HepG2 (cell line): ENCODE measurements around the gene SERPINB1. TPM values are rescaled to one million over a fixed set of nuclear protein-coding genes. Genes with fewer than 3 reads are reported as not detected.

Experiments used
- AKAP8 ChIP-seq: sonication (generic); formaldehyde crosslinking; IDR thresholded peaks from 2 replicates; pipeline ENCODE4 v1.5.1; 2020; ENCODE audit warnings: mild to moderate bottlenecking, missing genetic modification reagents
- ASH2L ChIP-seq: fragments of 300-600, 200-600 bp; sonication (generic); IDR thresholded peaks from 2 replicates; pipeline ENCODE4 v1.7.0; 2017; ENCODE audit warnings: low read depth, mild to moderate bottlenecking, moderate library complexity, mixed read lengths, low read length; ENCODE audit not compliant: insufficient read length
- BHLHE40 ChIP-seq: IDR thresholded peaks from 2 replicates; pipeline ENCODE4 v1.6.1; 2011; ENCODE audit warnings: low read length, improper control_type of control experiment
- HES4 ChIP-seq: sonication (generic); formaldehyde crosslinking; IDR thresholded peaks from 2 replicates; pipeline ENCODE4 v1.9.0; 2021; ENCODE audit warnings: mild to moderate bottlenecking, missing genetic modification reagents, borderline replicate concordance
- ONECUT2 ChIP-seq: sonication (generic); formaldehyde crosslinking; IDR thresholded peaks from 2 replicates; pipeline ENCODE4 v1.4.0; 2020; ENCODE audit warnings: missing genetic modification reagents
- PAF1 ChIP-seq: IDR thresholded peaks from 2 replicates; pipeline ENCODE4 v1.6.1; 2016; ENCODE audit warnings: missing genetic modification reagents, missing compliant biosample characterization
- PBX2 ChIP-seq: IDR thresholded peaks from 2 replicates; pipeline ENCODE4 v1.6.1; 2016; ENCODE audit warnings: control low read depth
- PBX3 ChIP-seq: sonication (generic); formaldehyde crosslinking; IDR thresholded peaks from 2 replicates; pipeline ENCODE4 v1.8.1; 2023; ENCODE audit warnings: missing genetic modification reagents, inconsistent platforms, borderline replicate concordance
- SETDB1 ChIP-seq: sonication (generic); formaldehyde crosslinking; IDR thresholded peaks from 2 replicates; pipeline ENCODE4 v1.5.1; 2020; ENCODE audit warnings: missing genetic modification reagents, mild to moderate bottlenecking, borderline replicate concordance
- SP1 ChIP-seq, 2 experiments: fragments of 450-650 bp in 1 of 2; sonication (generic) in 1 of 2; formaldehyde crosslinking in 1 of 2; IDR thresholded peaks; 2 replicates each; pipeline versions ENCODE4 v1.4.0 to v1.6.1; 2016 to 2020; ENCODE audit warnings: missing genetic modification reagents in 1 of 2
- THYN1 ChIP-seq: sonication (generic); formaldehyde crosslinking; IDR thresholded peaks from 2 replicates; pipeline ENCODE4 v1.8.1; 2023; ENCODE audit warnings: low read depth, mild to moderate bottlenecking, moderate library complexity, missing genetic modification reagents, borderline replicate concordance
- U2AF2 ChIP-seq: fragments of 200-400 bp; formaldehyde crosslinking; IDR thresholded peaks from 2 replicates; pipeline ENCODE4 v1.6.1; 2017; ENCODE audit warnings: low read depth, mild to moderate bottlenecking, low read length
- ZMYM4 ChIP-seq: sonication (generic); formaldehyde crosslinking; IDR thresholded peaks from 2 replicates; pipeline ENCODE4 v1.8.1; 2023; ENCODE audit warnings: mild to moderate bottlenecking, missing genetic modification reagents
- ZNF143 ChIP-seq: sonication (generic); formaldehyde crosslinking; IDR thresholded peaks from 2 replicates; pipeline ENCODE4 v1.4.0; 2020; ENCODE audit warnings: missing genetic modification reagents
- ZNF205 ChIP-seq: IDR thresholded peaks from 2 replicates; pipeline ENCODE4 v1.6.1; 2018; ENCODE audit warnings: missing biosample characterization, missing genetic modification reagents
- ZNF670 ChIP-seq: sonication (generic); formaldehyde crosslinking; IDR thresholded peaks from 2 replicates; pipeline ENCODE4 v1.8.0; 2022; ENCODE audit warnings: mild to moderate bottlenecking, missing genetic modification reagents, borderline replicate concordance
- ZNF839 ChIP-seq: sonication (generic); formaldehyde crosslinking; IDR thresholded peaks from 2 replicates; pipeline ENCODE4 v1.4.0; 2020; ENCODE audit warnings: missing genetic modification reagents, mild to moderate bottlenecking, borderline replicate concordance
- polyA plus RNA-seq, 8 experiments: library from polyadenylated mRNA; depleted of rRNA in 3 of 8; stranded (reverse) in 7 of 8; unstranded in 1 of 8; fragments of >200 nt; fragmentation: Illumina TruSeq in 4 of 8; extraction: Trizol in 4 of 8; gene quantifications; 2 replicates each; pipeline versions ENCODE4 v1.2.1 to v1.2.3, GENCODE V29; 2011 to 2016; ENCODE audit warnings: low read depth in 4 of 8, missing spikeins in 1 of 8, mixed read lengths in 1 of 8; ENCODE audit not compliant: insufficient read depth in 1 of 8
- total RNA-seq, 5 experiments: library from RNA; depleted of rRNA; stranded (reverse); fragments of >200 nt; fragmentation: Illumina TruSeq; extraction: Trizol; gene quantifications; 2 replicates each; pipeline ENCODE4 v1.2.3, GENCODE V29; 2016; ENCODE audit warnings: low read depth in 1 of 5
- TF ChIP-seq, protein P1 (sequence below): IDR thresholded peaks from 2 replicates; pipeline ENCODE4 v1.6.1; 2016; ENCODE audit warnings: low read depth
- TF ChIP-seq, protein P2 (sequence below): IDR thresholded peaks from 2 replicates; pipeline ENCODE4 v1.6.1; 2016; ENCODE audit warnings: low read depth, missing genetic modification reagents, missing compliant biosample characterization

Gene SERPINB1
- total and polyA plus RNA-seq, 2 of the 13 experiments (the other 11 are each of a cell fraction or from before 2014, with no cell fraction given): 41.4 to 60.5 TPM

- no peak for TF ChIP-seq ZNF839 (CRISPR knock-in tag)
- no peak for TF ChIP-seq SP1 (IDR thresholded peaks at IDR 0.05)
- TF ChIP-seq SP1 (CRISPR knock-in tag; IDR thresholded peaks at IDR 0.05): peak; percentile 52
- TF ChIP-seq ZNF143: peak; percentile 63
- peak; percentile 83 for TF ChIP-seq ASH2L
- TF ChIP-seq BHLHE40: peak; percentile 44; the same call in 1 of the 2 replicates
- TF ChIP-seq U2AF2: no peak; the same call in 1 of the 2 replicates
- no peak for TF ChIP-seq AKAP8 (CRISPR knock-in tag)
- TF ChIP-seq PBX3: no peak
- TF ChIP-seq ZNF205 (CRISPR knock-in tag): no peak; the same call in 1 of the 2 replicates
- peak; percentile 49; the same call in 1 of the 2 replicates for TF ChIP-seq PBX2 (CRISPR knock-in tag)
- TF ChIP-seq, protein P1, sequence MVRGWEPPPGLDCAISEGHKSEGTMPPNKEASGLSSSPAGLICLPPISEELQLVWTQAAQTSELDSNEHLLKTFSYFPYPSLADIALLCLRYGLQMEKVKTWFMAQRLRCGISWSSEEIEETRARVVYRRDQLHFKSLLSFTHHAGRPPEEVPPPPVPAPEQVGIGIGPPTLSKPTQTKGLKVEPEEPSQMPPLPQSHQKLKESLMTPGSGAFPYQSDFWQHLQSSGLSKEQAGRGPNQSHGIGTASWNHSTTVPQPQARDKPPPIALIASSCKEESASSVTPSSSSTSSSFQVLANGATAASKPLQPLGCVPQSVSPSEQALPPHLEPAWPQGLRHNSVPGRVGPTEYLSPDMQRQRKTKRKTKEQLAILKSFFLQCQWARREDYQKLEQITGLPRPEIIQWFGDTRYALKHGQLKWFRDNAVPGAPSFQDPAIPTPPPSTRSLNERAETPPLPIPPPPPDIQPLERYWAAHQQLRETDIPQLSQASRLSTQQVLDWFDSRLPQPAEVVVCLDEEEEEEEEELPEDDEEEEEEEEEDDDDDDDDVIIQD (CRISPR knock-in tag): peak; percentile 51; the same call in 1 of the 2 replicates
- no peak for TF ChIP-seq ONECUT2 (CRISPR knock-in tag)
- peak; percentile 88 for TF ChIP-seq ZMYM4 (CRISPR knock-in tag)
- TF ChIP-seq, protein P2, sequence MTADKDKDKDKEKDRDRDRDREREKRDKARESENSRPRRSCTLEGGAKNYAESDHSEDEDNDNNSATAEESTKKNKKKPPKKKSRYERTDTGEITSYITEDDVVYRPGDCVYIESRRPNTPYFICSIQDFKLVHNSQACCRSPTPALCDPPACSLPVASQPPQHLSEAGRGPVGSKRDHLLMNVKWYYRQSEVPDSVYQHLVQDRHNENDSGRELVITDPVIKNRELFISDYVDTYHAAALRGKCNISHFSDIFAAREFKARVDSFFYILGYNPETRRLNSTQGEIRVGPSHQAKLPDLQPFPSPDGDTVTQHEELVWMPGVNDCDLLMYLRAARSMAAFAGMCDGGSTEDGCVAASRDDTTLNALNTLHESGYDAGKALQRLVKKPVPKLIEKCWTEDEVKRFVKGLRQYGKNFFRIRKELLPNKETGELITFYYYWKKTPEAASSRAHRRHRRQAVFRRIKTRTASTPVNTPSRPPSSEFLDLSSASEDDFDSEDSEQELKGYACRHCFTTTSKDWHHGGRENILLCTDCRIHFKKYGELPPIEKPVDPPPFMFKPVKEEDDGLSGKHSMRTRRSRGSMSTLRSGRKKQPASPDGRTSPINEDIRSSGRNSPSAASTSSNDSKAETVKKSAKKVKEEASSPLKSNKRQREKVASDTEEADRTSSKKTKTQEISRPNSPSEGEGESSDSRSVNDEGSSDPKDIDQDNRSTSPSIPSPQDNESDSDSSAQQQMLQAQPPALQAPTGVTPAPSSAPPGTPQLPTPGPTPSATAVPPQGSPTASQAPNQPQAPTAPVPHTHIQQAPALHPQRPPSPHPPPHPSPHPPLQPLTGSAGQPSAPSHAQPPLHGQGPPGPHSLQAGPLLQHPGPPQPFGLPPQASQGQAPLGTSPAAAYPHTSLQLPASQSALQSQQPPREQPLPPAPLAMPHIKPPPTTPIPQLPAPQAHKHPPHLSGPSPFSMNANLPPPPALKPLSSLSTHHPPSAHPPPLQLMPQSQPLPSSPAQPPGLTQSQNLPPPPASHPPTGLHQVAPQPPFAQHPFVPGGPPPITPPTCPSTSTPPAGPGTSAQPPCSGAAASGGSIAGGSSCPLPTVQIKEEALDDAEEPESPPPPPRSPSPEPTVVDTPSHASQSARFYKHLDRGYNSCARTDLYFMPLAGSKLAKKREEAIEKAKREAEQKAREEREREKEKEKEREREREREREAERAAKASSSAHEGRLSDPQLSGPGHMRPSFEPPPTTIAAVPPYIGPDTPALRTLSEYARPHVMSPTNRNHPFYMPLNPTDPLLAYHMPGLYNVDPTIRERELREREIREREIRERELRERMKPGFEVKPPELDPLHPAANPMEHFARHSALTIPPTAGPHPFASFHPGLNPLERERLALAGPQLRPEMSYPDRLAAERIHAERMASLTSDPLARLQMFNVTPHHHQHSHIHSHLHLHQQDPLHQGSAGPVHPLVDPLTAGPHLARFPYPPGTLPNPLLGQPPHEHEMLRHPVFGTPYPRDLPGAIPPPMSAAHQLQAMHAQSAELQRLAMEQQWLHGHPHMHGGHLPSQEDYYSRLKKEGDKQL (CRISPR knock-in tag): peak; percentile 46; the same call in 1 of the 2 replicates
- TF ChIP-seq SETDB1: 0 out of 2 replicates have a peak, but pooled peaks have one; percentile 63
- 0 out of 2 replicates have a peak, but pooled peaks have one; percentile 29 for TF ChIP-seq THYN1 (CRISPR knock-in tag)
- peak; percentile 96 for TF ChIP-seq ZNF670 (CRISPR knock-in tag)
- TF ChIP-seq PAF1 (CRISPR knock-in tag): no peak
- TF ChIP-seq HES4: peak; percentile 95
Observed at GRCh38 chr6:2841264-2842138, at the start of gene SERPINB1 (continued).
